Right lobe of liver (tissue), 4 donors: ENCODE measurements around the gene SLC46A2.

Experiments used
- POLR2A ChIP-seq: fragments of 450-650 bp; IDR thresholded peaks from one replicate; pipeline ENCODE4 v1.6.1; 2017; ENCODE audit warnings: antibody characterized with exemption, mild to moderate bottlenecking
- TF ChIP-seq, protein P1 (sequence below), 4 donors: fragments of 200-600 bp in 3 of 4; fragments of 450-650 bp in 1 of 4; IDR thresholded peaks; one replicate each; pipeline versions ENCODE4 v1.5.1 to v1.8.0; 2016 to 2022; ENCODE audit warnings: antibody characterized with exemption in 4 of 4, mild to moderate bottlenecking in 2 of 4
- donor health status: DM: no; HTN: no; CAD: no.
- donor health status: DM: no; HTN: no; CAD: no.
- donor health status: DM: no; HTN: yes; CAD: no.

DNA sequence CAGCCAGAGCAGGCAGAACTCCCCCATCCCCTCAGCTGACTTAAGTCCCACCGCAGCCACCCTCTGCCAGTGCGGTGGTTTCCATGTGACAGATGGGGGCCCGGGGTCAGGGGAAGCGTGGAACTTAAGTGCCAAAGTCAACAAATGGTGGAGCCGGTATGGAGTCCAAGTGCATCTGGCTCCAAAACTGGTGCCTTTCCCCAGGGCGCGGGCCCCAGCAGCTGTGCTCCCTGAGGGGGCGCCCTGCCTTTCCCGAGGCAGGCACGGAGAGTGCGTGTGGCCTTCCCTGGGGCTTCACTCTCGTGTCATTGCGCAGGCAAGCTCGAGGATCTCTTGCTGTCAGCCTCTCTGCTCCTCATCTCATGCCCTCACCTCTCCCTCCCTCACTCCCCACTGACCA lies 33.8 kb downstream of the SLC46A2 start:
- TF ChIP-seq, protein P1, sequence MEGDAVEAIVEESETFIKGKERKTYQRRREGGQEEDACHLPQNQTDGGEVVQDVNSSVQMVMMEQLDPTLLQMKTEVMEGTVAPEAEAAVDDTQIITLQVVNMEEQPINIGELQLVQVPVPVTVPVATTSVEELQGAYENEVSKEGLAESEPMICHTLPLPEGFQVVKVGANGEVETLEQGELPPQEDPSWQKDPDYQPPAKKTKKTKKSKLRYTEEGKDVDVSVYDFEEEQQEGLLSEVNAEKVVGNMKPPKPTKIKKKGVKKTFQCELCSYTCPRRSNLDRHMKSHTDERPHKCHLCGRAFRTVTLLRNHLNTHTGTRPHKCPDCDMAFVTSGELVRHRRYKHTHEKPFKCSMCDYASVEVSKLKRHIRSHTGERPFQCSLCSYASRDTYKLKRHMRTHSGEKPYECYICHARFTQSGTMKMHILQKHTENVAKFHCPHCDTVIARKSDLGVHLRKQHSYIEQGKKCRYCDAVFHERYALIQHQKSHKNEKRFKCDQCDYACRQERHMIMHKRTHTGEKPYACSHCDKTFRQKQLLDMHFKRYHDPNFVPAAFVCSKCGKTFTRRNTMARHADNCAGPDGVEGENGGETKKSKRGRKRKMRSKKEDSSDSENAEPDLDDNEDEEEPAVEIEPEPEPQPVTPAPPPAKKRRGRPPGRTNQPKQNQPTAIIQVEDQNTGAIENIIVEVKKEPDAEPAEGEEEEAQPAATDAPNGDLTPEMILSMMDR (IDR thresholded peaks at IDR 0.05): no peak
- TF ChIP-seq POLR2A: no peak
